Erythroblast (primary cell): ENCODE results near the gene RD3L.

Source experiments
- GATA1 ChIP-seq: IDR thresholded peaks from 2 replicates; pipeline ENCODE4 v1.6.1; 2011; ENCODE audit warnings: low read depth, mild to moderate bottlenecking, control low read depth, low read length, moderate library complexity
- POLR2A ChIP-seq: IDR thresholded peaks from 2 replicates; pipeline ENCODE4 v1.6.1; 2011; ENCODE audit warnings: mild to moderate bottlenecking, low read length

- TF ChIP-seq POLR2A (no peak), GATA1 (no peak)
These were observed 27.6 kb upstream of the RD3L start for GRCh38 chr14:103969961-103970360.
